LoVo (cell line): ENCODE data around the gene ABHD14A.
"Not testable (repeated sequence)": the region's sequence is repeated elsewhere in the genome, so short reads cannot be mapped to it uniquely, and the experiment has no call there.

Experiments used
- DNase-seq: peaks from one replicate; pipeline ENCODE4 v3.0.0-alpha.2; 2016; ENCODE audit warnings: low spot score

The ABHD14A gene

GRCh38 chr3:51974963-51975851 is at the start of gene ABHD14A:
Gene ABHD14A, plus strand, starts transcription at chr3:51975064. Its CDS starts 72 bp downstream, at chr3:51975136.
- peak; percentile 76 for DNase-seq

- no peak for DNase-seq
Observed at GRCh38 chr3:51927061-51927977, 47.5 kb upstream of the ABHD14A start.

- DNase-seq = no peak
Observed at GRCh38 chr3:51928438-51928837, 46.4 kb upstream of the ABHD14A start.

GRCh38 chr3:51928981-51929380 is 45.9 kb upstream of the ABHD14A start:
- DNase-seq = not testable (repeated sequence)

GRCh38 chr3:51929420-51930003 is 45.4 kb upstream of the ABHD14A start:
- DNase-seq = no peak

GRCh38 chr3:51930439-51930838 is 44.4 kb upstream of the ABHD14A start:
- DNase-seq = no peak

GRCh38 chr3:51931756-51932155 is 43.1 kb upstream of the ABHD14A start:
- DNase-seq = no peak

GRCh38 chr3:51932471-51933370 is 42.1 kb upstream of the ABHD14A start:
- DNase-seq = no peak

GRCh38 chr3:51933471-51934138 is 41.3 kb upstream of the ABHD14A start:
- DNase-seq = no peak

- DNase-seq = no peak
Observed at GRCh38 chr3:51934139-51934850, 40.6 kb upstream of the ABHD14A start.

GRCh38 chr3:51934991-51935885 is 39.6 kb upstream of the ABHD14A start:
- DNase-seq = no peak

- DNase-seq = no peak
Observed at GRCh38 chr3:51935886-51936755, 38.7 kb upstream of the ABHD14A start.

- no peak for DNase-seq
Observed at GRCh38 chr3:51937014-51937413, 37.9 kb upstream of the ABHD14A start.

GRCh38 chr3:51937611-51938450 is 37.0 kb upstream of the ABHD14A start:
- no peak for DNase-seq

- no peak for DNase-seq
Observed at GRCh38 chr3:51938780-51939425, 36.0 kb upstream of the ABHD14A start.

- DNase-seq = no peak
Observed at GRCh38 chr3:51940648-51941462, 34.0 kb upstream of the ABHD14A start.
